Small intestine (tissue), 7 donors: ENCODE results near the gene C19orf67. TPM values are rescaled to one million over a fixed set of nuclear protein-coding genes. Genes with fewer than 3 reads are reported as not detected.
"Not testable (repeated sequence)": the region's sequence is repeated elsewhere in the genome, so short reads cannot be mapped to it uniquely, and the experiment has no call there.

Experiments used
- DNase-seq, 2 donors: peaks; one replicate each; pipeline versions ENCODE4 v3.0.0 to v3.0.0-alpha.2; 2013
- FAIRE-seq: peaks from 2 replicates; lab custom pipeline; 2012; peaks lifted over from hg19 to GRCh38; lab: Jason Lieb, UNC
- H3K27ac ChIP-seq, 3 donors: one replicate each; pipeline ENCODE4 v1.5.1; 2013; ENCODE audit warnings: low read length in 2 of 3, mild to moderate bottlenecking in 2 of 3, control low read depth in 1 of 3, inconsistent platforms in 1 of 3, low read depth in 1 of 3, moderate library complexity in 1 of 3
- H3K27me3 ChIP-seq, 3 donors: one replicate each; pipeline ENCODE4 v1.6.1; 2013; ENCODE audit warnings: low read length in 3 of 3, inconsistent platforms in 1 of 3; ENCODE audit not compliant: control insufficient read depth in 3 of 3, insufficient read depth in 3 of 3
- H3K36me3 ChIP-seq, 3 donors: one replicate each; pipeline ENCODE4 v1.6.1; 2013; ENCODE audit warnings: low read length in 3 of 3, inconsistent platforms in 1 of 3, low read depth in 1 of 3, mild to moderate bottlenecking in 1 of 3, moderate library complexity in 1 of 3; ENCODE audit not compliant: control insufficient read depth in 3 of 3, insufficient read depth in 2 of 3
- H3K4me1 ChIP-seq, 3 donors: one replicate each; pipeline ENCODE4 v1.6.1; 2013; ENCODE audit warnings: low read length in 2 of 3, inconsistent platforms in 1 of 3, low read depth in 1 of 3, mild to moderate bottlenecking in 1 of 3, moderate library complexity in 1 of 3; ENCODE audit not compliant: control insufficient read depth in 3 of 3, insufficient read depth in 2 of 3
- H3K4me3 ChIP-seq, 3 donors: one replicate each; pipeline ENCODE4 v1.5.1; 2013; ENCODE audit warnings: low read length in 3 of 3, control low read depth in 1 of 3, inconsistent platforms in 1 of 3, low read depth in 1 of 3, mild to moderate bottlenecking in 1 of 3, moderate library complexity in 1 of 3
- H3K9me3 ChIP-seq, 2 donors: one replicate each; pipeline ENCODE4 v1.6.1; 2013; ENCODE audit warnings: low read depth in 1 of 2, low read length in 1 of 2; ENCODE audit not compliant: control insufficient read depth in 2 of 2, insufficient read depth in 1 of 2
- WGBS, 3 donors: extraction: QIAGEN DNeasy Blood & Tissue Kit; methylation state at CpG; one replicate each; pipeline ENCODE4 v1.1.7; 2013; 5-methylcytosine and 5-hydroxymethylcytosine counted together
- polyA plus RNA-seq, 4 donors: library from polyadenylated mRNA; stranded (reverse) in 3 of 4; unstranded in 1 of 4; fragments of 200-250 nt in 3 of 4; fragments of 120-200 nt in 1 of 4; gene quantifications; one replicate each; pipeline versions ENCODE4 v1.2.1 to v1.2.3, GENCODE V29; 2013
- donor health status: healthy with polysubstance abuse.
- donor health status: control.
- donor health status: control.
- donor health status: Bipolar disorder and iron deficiency.
- donor health status: healthy.

Gene C19orf67
- polyA plus RNA-seq, 4 donors, result 0.07 TPM; not detected in 3

GRCh38 chr19:14053500-14053899 is 32.1 kb downstream of the C19orf67 start:
- FAIRE-seq, result no peak
- WGBS, 3 donors, result 90 to 93% (median 92%) methylated on average over 8 to 11 of the region's 11 CpGs
- Histone ChIP-seq H3K27me3 (peaks cover 0 to 26% (median 4%) of the 10 kb centered on the region in 3 donors), H3K36me3 (peaks cover 0 to 22% (median 2%) of the 10 kb centered on the region in 3 donors), H3K4me3 (no peak overlapping the region), H3K9me3 (peaks cover 0 to 7% of the 10 kb centered on the region in 2 donors), H3K27ac (no peak overlapping the region), H3K4me1 (peaks cover 0 to 3% (median 0%) of the 10 kb centered on the region in 3 donors)
- DNase-seq, result no peak

GRCh38 chr19:14053032-14053431 is 32.6 kb downstream of the C19orf67 start:
- Histone ChIP-seq H3K4me1 (peaks cover 0 to 2% (median 0%) of the 10 kb centered on the region in 3 donors), H3K9me3 (peaks cover 0 to 10% of the 10 kb centered on the region in 2 donors), H3K27me3 (peaks cover 0 to 21% (median 0%) of the 10 kb centered on the region in 3 donors), H3K27ac (no peak overlapping the region), H3K36me3 (peaks cover 0 to 24% (median 2%) of the 10 kb centered on the region in 3 donors), H3K4me3 (no peak overlapping the region)
- FAIRE-seq, result no peak
- DNase-seq, result no peak
- 93 to 95% (median 95%) methylated on average over 3 of the region's 3 CpGs for WGBS, 3 donors

DNA sequence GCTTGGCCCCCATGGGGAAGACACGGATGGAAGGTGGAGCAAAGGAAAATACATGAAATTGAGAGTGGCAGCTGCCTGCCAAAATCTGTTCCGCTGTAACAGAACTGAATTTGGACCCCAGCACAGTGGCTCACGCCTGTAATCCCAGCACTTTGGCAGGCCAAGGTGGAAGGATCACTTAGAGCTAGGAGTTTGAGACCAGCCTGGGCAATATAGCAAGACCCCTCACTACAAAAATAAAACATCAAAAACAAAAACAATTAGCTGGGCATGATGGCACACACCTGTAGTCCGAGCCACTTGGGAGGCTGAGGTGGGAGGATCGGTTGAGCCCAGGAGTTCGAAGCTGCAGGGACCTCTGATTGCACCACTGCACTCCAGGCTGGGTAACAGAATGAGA is 33.1 kb downstream of the C19orf67 start:
- no peak for FAIRE-seq

GRCh38 chr19:14051980-14052379 is 33.6 kb downstream of the C19orf67 start:
- Histone ChIP-seq H3K4me3 (no peak overlapping the region), H3K9me3 (peaks cover 0 to 10% of the 10 kb centered on the region in 2 donors), H3K4me1 (no peaks in the 10 kb centered on the region), H3K36me3 (peaks cover 0 to 27% (median 2%) of the 10 kb centered on the region in 3 donors), H3K27me3 (peaks cover 0 to 14% (median 0%) of the 10 kb centered on the region in 3 donors), H3K27ac (no peak overlapping the region)
- DNase-seq, result no peak
- whole genome bisulfite sequencing, 3 donors, result 85 to 86% (median 85%) methylated on average over 6 to 9 of the region's 9 CpGs
- FAIRE-seq, result no peak

More for the DNA sequence above, 33.1 kb downstream of the C19orf67 start:
- DNase-seq, result no peak
- Histone ChIP-seq H3K27ac (no peak overlapping the region), H3K9me3 (peaks cover 0 to 10% of the 10 kb centered on the region in 2 donors), H3K4me1 (no peaks in the 10 kb centered on the region), H3K36me3 (peaks cover 0 to 27% (median 2%) of the 10 kb centered on the region in 3 donors), H3K27me3 (peaks cover 0 to 17% (median 0%) of the 10 kb centered on the region in 3 donors), H3K4me3 (no peak overlapping the region)
- 84 to 91% (median 90%) methylated on average over 6 of the region's 6 CpGs for WGBS, 3 donors

GRCh38 chr19:14050961-14051360 is 34.6 kb downstream of the C19orf67 start:
- H3K9me3 ChIP-seq, result peaks cover 0 to 10% of the 10 kb centered on the region in 2 donors
- not testable (repeated sequence) for H3K4me3 ChIP-seq, H3K27ac ChIP-seq, DNase-seq, FAIRE-seq, H3K4me1 ChIP-seq, H3K27me3 ChIP-seq
- H3K36me3 ChIP-seq, result peaks cover 0 to 32% (median 2%) of the 10 kb centered on the region in 3 donors
- 93 to 95% (median 94%) methylated on average over 11 of the region's 11 CpGs for WGBS, 3 donors

- WGBS, 3 donors, result 98% methylated on average over 4 of the region's 4 CpGs
- H3K4me1 ChIP-seq, result no peaks in the 10 kb centered on the region
- no peak overlapping the region for H3K4me3 ChIP-seq
- H3K27ac ChIP-seq, result no peak overlapping the region
- peaks cover 0 to 8% (median 0%) of the 10 kb centered on the region in 3 donors for H3K27me3 ChIP-seq
- peaks cover 0 to 10% of the 10 kb centered on the region in 2 donors for H3K9me3 ChIP-seq
- peaks cover 0 to 32% (median 2%) of the 10 kb centered on the region in 3 donors for H3K36me3 ChIP-seq
- DNase-seq (no peak), FAIRE-seq (no peak)
Observed at GRCh38 chr19:14050512-14050911, 35.1 kb downstream of the C19orf67 start.

GRCh38 chr19:14048443-14049153 is 37.0 kb downstream of the C19orf67 start:
- no peak for FAIRE-seq

DNA sequence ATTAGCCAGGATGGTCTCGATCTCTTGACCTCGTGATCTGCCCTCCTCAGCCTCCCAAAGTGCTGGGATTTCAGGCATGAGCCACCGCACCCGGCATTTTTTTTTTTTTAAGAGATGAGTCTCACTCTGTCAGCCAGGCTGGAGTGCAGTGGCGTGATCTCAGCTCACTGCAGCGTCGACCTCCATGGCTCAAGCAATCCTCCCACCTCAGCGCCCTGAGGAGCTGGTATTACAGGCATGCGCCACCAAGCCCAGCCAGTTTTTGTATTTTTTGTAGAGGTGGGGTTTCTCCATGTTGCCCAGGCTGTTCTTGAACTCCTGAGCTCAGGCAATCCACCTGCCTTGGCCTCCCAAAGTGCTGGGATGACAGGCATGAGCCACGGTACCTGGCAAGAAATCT is 37.7 kb downstream of the C19orf67 start:
- 96 to 99% (median 97%) methylated on average over 10 of the region's 10 CpGs for WGBS, 3 donors
- H3K9me3 ChIP-seq, DNase-seq, FAIRE-seq, H3K4me3 ChIP-seq, H3K27me3 ChIP-seq, H3K4me1 ChIP-seq, H3K27ac ChIP-seq: not testable (repeated sequence)
- H3K36me3 ChIP-seq, result peaks cover 0 to 34% (median 2%) of the 10 kb centered on the region in 3 donors

More at GRCh38 chr19:14048443-14049153, 37.0 kb downstream of the C19orf67 start:
- WGBS, 3 donors, result 75 to 79% (median 76%) methylated on average over 8 of the region's 8 CpGs
- H3K9me3 ChIP-seq, result peaks cover 0 to 10% of the 10 kb centered on the region in 2 donors
- no peak overlapping the region for H3K27ac ChIP-seq
- no peak overlapping the region for H3K4me3 ChIP-seq
- H3K36me3 ChIP-seq, result peaks cover 0 to 35% (median 2%) of the 10 kb centered on the region in 3 donors
- H3K4me1 ChIP-seq, result no peaks in the 10 kb centered on the region
- peak; percentile 43 to 58 for DNase-seq
- H3K27me3 ChIP-seq, result no peaks in the 10 kb centered on the region
